Esophagus squamous epithelium (tissue), 5 donors: ENCODE data around the gene CAMK1D. TPM values are rescaled to one million over a fixed set of nuclear protein-coding genes. Genes with fewer than 3 reads are reported as not detected.
"Not testable (repeated sequence)": the region's sequence is repeated elsewhere in the genome, so short reads cannot be mapped to it uniquely, and the experiment has no call there.

ENCODE experiments used
- DNase-seq: peaks from one replicate; lab custom pipeline; 2025; lab: John Stamatoyannopoulos, UW
- H3K27ac ChIP-seq, 4 donors: fragments of 200-600 bp; sonication (generic); one replicate each; pipeline ENCODE4 v1.5.1; 2016 to 2019; ENCODE audit warnings: mild to moderate bottlenecking in 1 of 4
- H3K27me3 ChIP-seq, 4 donors: fragments of 200-600 bp; sonication (generic); 1 replicate in 3 of 4; 2 replicates in 1 of 4; pipeline versions ENCODE4 v1.5.1 to v1.6.0; 2017 to 2021; ENCODE audit warnings: antibody characterized with exemption in 1 of 4
- H3K36me3 ChIP-seq, 3 donors: fragments of 200-600 bp; sonication (generic); one replicate each; pipeline ENCODE4 v1.5.1; 2016 to 2019
- H3K4me1 ChIP-seq, 3 donors: fragments of 200-600 bp; sonication (generic); one replicate each; pipeline ENCODE4 v1.5.1; 2017 to 2019
- H3K4me3 ChIP-seq, 4 donors: fragments of 200-600 bp; sonication (generic); 1 replicate in 3 of 4; 2 replicates in 1 of 4; pipeline ENCODE4 v1.5.1; 2016 to 2019; ENCODE audit warnings: mild to moderate bottlenecking in 2 of 4, moderate library complexity in 1 of 4
- H3K9me3 ChIP-seq, 3 donors: fragments of 200-600 bp; sonication (generic); one replicate each; pipeline ENCODE4 v1.5.1; 2016 to 2019
- POLR2A ChIP-seq, 4 donors: fragments of 450-650 bp; IDR thresholded peaks; one replicate each; pipeline ENCODE4 v1.6.1; 2017; ENCODE audit warnings: antibody characterized with exemption in 4 of 4, mild to moderate bottlenecking in 4 of 4, moderate library complexity in 3 of 4
- WGBS, 2 donors: methylation state at CpG; one replicate each; pipeline ENCODE4 v1.1.5; 2018; 5-methylcytosine and 5-hydroxymethylcytosine counted together
- intact Hi-C: fragments of 100-400 bp; cut with DNase I; formaldehyde crosslinking; loops from one replicate; pipeline ENCODE4 v1.15.0; 2022
- total RNA-seq, 4 donors: library from RNA; depleted of rRNA; stranded (reverse); fragments of >200 nt; gene quantifications; one replicate each; pipeline ENCODE4 v1.1.0, GENCODE V29; 2016
- TF ChIP-seq, protein P1 (sequence below), 6 experiments: fragments of 450-650 bp in 4 of 6; fragments of 200-600 bp in 2 of 6; sonication (generic) in 2 of 6; IDR thresholded peaks; one replicate each; pipeline ENCODE4 v1.5.1; 2016 to 2019; ENCODE audit warnings: antibody characterized with exemption in 6 of 6, mild to moderate bottlenecking in 4 of 6, moderate library complexity in 4 of 6
- donor health status: DM: yes; HTN: yes; CAD: no.

The CAMK1D gene
- total RNA-seq, 4 donors from 2014 or later: 3.8 to 11.8 (median 9.9) TPM

DNA sequence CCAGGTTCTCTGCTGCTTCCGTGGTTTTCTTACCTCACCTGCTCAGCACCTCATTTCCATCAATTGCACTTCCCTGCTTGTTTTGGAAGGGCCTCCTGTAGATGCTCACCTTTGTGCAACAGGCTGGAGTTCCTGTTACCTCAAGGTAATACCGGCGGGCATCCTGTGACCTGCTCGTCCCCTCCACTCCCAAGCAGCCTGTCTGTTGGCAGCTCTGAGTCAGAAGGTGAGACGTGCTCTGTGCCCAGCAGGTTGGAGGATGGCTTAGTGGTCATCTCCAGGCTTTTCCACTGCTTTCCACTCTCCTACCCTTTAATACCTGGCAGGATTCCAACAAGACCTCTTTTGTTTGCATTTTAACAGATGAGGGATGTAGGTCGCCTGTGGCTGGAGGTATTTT, 86.0 kb downstream of the CAMK1D start:
- peaks cover 0 to 16% (median 0%) of the 10 kb centered on the region in 3 donors for H3K4me1 ChIP-seq
- DNase-seq: no peak
- TF ChIP-seq, protein P1, sequence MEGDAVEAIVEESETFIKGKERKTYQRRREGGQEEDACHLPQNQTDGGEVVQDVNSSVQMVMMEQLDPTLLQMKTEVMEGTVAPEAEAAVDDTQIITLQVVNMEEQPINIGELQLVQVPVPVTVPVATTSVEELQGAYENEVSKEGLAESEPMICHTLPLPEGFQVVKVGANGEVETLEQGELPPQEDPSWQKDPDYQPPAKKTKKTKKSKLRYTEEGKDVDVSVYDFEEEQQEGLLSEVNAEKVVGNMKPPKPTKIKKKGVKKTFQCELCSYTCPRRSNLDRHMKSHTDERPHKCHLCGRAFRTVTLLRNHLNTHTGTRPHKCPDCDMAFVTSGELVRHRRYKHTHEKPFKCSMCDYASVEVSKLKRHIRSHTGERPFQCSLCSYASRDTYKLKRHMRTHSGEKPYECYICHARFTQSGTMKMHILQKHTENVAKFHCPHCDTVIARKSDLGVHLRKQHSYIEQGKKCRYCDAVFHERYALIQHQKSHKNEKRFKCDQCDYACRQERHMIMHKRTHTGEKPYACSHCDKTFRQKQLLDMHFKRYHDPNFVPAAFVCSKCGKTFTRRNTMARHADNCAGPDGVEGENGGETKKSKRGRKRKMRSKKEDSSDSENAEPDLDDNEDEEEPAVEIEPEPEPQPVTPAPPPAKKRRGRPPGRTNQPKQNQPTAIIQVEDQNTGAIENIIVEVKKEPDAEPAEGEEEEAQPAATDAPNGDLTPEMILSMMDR (IDR thresholded peaks at IDR 0.05): no peak
- TF ChIP-seq POLR2A (IDR thresholded peaks at IDR 0.05): no peak
- H3K27me3 ChIP-seq: no peaks in the 10 kb centered on the region
- 71 to 85% methylated on average over 4 to 6 of the region's 6 CpGs for WGBS, 2 donors
- H3K9me3 ChIP-seq: no peaks in the 10 kb centered on the region
- intact Hi-C loops: no loop called here
- H3K27ac ChIP-seq: no peak overlapping the region
- H3K36me3 ChIP-seq: no peaks in the 10 kb centered on the region
- H3K4me3 ChIP-seq: no peak overlapping the region

DNA sequence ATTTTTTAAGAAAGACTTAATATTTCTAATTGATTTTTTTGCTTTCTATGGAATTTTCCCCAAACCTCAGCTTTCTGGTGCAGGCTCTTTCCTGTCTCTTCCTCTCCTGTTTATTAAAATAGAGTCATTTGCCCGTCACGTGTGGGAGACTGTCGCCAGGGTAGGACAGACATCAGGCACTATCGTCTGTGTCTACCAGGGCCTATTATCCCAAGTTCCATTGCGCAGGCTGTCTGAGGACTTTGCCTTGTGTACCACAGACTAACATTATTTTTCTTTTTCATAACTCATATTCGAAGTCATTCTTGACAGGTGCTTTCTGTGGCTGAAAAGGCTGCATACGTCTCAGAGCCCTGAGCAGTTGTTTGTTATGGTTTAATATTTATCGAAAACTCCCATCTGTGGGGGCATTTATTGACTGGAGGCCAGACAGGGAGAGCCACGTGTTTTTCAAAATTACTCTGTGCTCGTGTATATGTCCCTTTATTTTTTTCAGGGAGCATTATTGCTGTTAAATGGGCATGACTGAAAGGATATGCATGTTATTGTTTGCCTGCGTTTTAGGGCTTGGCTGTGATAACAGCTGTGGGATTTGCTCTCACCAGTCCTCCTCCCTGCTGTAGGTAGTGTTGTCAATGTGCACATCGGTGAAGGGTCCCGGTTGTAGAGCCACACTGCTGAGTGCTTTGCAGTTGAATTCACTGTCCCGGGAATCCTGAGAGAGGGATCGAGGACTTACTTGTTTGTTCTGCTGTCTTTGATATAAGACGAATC, 89.8 kb downstream of the CAMK1D start:
- 89% methylated on average over 15 of the region's 16 CpGs for WGBS, 2 donors
- H3K27me3 ChIP-seq: no peaks in the 10 kb centered on the region
- intact Hi-C loops: no loop called here
- H3K36me3 ChIP-seq: no peaks in the 10 kb centered on the region
- H3K9me3 ChIP-seq: no peaks in the 10 kb centered on the region
- no peak for TF ChIP-seq POLR2A (IDR thresholded peaks at IDR 0.05)
- TF ChIP-seq, protein P1 (IDR thresholded peaks at IDR 0.05): no peak
- no peaks in the 10 kb centered on the region for H3K4me1 ChIP-seq
- DNase-seq: no peak
- H3K27ac ChIP-seq: no peak overlapping the region
- no peak overlapping the region for H3K4me3 ChIP-seq

DNA sequence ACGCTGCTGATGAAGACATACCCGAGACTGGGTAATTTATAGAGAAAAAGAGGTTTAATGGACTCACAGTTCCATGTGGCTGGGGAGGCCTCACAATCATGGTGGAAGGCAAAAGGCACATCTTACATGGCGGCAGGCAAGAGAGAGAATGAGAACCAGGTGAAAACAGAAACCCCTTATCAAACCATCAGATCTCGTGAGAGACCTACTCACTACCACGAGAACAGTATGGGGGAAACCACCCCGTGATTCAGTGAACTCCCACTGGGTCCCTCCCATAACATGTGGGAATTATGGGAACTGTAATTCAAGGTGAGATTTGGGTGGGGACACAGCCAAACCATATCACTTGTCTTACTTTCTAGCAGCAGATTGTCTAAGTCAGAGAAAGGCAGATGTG, 90.4 kb downstream of the CAMK1D start:
- H3K27me3 ChIP-seq, intact Hi-C loops, H3K4me1 ChIP-seq, H3K27ac ChIP-seq, H3K36me3 ChIP-seq, H3K4me3 ChIP-seq, DNase-seq, H3K9me3 ChIP-seq: not testable (repeated sequence)
- WGBS, 2 donors: 90 to 94% methylated on average over 6 of the region's 6 CpGs

DNA sequence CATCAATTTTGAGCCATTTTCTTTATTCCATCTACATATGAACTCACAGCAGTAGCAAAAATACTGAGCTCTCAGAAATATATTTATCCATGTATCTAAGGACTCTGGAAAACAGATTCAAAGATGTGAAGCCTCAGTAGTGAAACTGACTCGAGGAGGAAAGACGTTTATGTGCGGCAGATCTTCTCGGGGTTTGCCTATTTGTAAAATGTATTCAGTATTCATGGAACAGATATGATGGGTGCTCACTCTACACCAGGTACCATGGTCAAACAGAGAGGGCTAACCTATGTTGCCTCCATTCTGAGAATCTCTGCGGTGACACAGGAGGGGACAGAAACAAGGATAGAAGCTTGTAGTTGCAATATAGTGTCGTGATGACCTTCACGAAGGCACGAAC, 93.7 kb downstream of the CAMK1D start:
- no peak for DNase-seq
- H3K4me3 ChIP-seq: no peak overlapping the region
- no peaks in the 10 kb centered on the region for H3K27me3 ChIP-seq
- no peak overlapping the region for H3K27ac ChIP-seq
- 95% methylated on average over 8 of the region's 8 CpGs for WGBS, 2 donors
- H3K4me1 ChIP-seq: peaks cover 0 to 22% (median 4%) of the 10 kb centered on the region in 3 donors
- TF ChIP-seq, protein P1 (IDR thresholded peaks at IDR 0.05): no peak
- no peak for TF ChIP-seq POLR2A (IDR thresholded peaks at IDR 0.05)
- no peaks in the 10 kb centered on the region for H3K36me3 ChIP-seq
- intact Hi-C loops: no loop called here
- H3K9me3 ChIP-seq: no peaks in the 10 kb centered on the region

DNA sequence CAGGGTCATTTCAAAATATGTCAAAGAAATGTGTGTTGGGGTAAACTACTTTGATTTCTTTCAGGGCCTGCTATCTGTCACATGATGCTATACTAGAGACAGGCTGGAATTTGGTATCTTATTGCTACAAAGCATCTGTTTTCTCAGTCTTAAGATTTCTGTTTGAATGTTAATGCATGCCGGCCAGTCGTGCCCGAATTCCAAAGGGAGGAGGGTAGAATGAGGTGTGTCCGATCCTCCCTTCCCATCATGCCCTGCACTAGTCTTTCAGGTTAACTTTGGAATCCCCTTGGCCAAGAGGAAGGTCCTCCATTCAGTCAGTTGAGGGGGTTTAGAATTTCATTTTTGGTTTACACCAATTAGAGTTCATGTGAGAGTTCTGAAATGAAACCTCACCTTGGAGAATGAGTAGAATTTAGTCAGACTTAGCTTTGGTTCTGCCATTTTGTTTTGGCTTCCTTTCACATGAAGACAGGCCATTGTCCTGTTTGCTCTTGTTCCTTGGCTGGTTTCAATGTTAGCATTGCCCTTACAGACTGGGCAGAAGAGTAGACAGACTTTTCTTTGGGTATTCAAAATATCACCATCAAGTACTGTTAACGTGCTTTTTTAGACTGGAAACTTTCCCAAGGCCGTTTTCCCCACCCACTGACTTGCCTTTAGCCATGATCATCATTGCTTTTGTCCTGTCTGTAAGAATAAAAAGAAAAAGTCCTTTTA, 95.8 kb downstream of the CAMK1D start:
- no peak for DNase-seq
- WGBS, 2 donors: 50 to 54% methylated on average over 6 of the region's 6 CpGs
- Histone ChIP-seq H3K27me3 (no peaks in the 10 kb centered on the region), H3K4me1 (peaks cover 0 to 27% (median 4%) of the 10 kb centered on the region in 3 donors), H3K9me3 (no peaks in the 10 kb centered on the region), H3K36me3 (no peaks in the 10 kb centered on the region), H3K27ac (no peak overlapping the region), H3K4me3 (no peak overlapping the region)
- no peak for TF ChIP-seq POLR2A (IDR thresholded peaks at IDR 0.05)
- TF ChIP-seq, protein P1 (IDR thresholded peaks at IDR 0.05): no peak
- intact Hi-C loops: no loop called here
